Endothelial cell of umbilical vein (primary cell): ENCODE data around the gene SLCO3A1. TPM values are rescaled to one million over a fixed set of nuclear protein-coding genes. Genes with fewer than 3 reads are reported as not detected.

Experiments used
- BruUV-seq: library from RNA; stranded (reverse); fragments of 400-500 nt; replicated peaks from 2 replicates; lab custom pipeline; 2021; lab: Mats Ljungman, UMichigan
- CTCF ChIA-PET: fragments of 300-600, 350-600 bp; sonication (Branson Sonifier 250); formaldehyde crosslinking; loops from one replicate; lab custom pipeline; 2021; ENCODE audit warnings: antibody characterized with exemption, inconsistent platforms; lab: Charles Lee
- POLR2A ChIA-PET: fragments of 300-600, 350-600 bp; sonication (Branson Sonifier 250); formaldehyde crosslinking; loops from one replicate; lab custom pipeline; 2021; ENCODE audit warnings: antibody characterized with exemption, inconsistent platforms; lab: Charles Lee
- DNase-seq: peaks from one replicate; pipeline ENCODE4 v3.0.0-alpha.2; 2011; ENCODE audit warnings: low read depth, low spot score
- FAIRE-seq: peaks from 2 replicates; lab custom pipeline; 2011; peaks lifted over from hg19 to GRCh38; lab: Jason Lieb, UNC
- H2AFZ ChIP-seq: 2 replicates; pipeline ENCODE4 v1.6.0; 2012; ENCODE audit warnings: low read depth, low read length, control low read depth, inconsistent platforms
- H3K27ac ChIP-seq: 2 replicates; pipeline ENCODE4 v1.5.1; 2011; ENCODE audit warnings: low read depth, mild to moderate bottlenecking, control low read depth, low read length, moderate library complexity; ENCODE audit not compliant: insufficient read depth
- H3K27me3 ChIP-seq, 2 experiments: 2 replicates each; pipeline versions ENCODE4 v1.6.0 to v1.6.1; 2011; ENCODE audit warnings: low read length in 2 of 2, mixed read lengths in 1 of 2; ENCODE audit not compliant: control insufficient read depth in 2 of 2, insufficient read depth in 2 of 2
- H3K36me3 ChIP-seq, 2 experiments: 2 replicates in 1 of 2; 3 replicates in 1 of 2; pipeline ENCODE4 v1.5.1; 2011; ENCODE audit warnings: low read length in 2 of 2, mild to moderate bottlenecking in 1 of 2, moderate library complexity in 1 of 2; ENCODE audit not compliant: control insufficient read depth in 2 of 2, insufficient read depth in 2 of 2; ENCODE audit errors: extremely low read depth in 1 of 2
- H3K4me1 ChIP-seq: 3 replicates; pipeline ENCODE4 v1.5.1; 2011; ENCODE audit warnings: mild to moderate bottlenecking, low read length; ENCODE audit not compliant: control insufficient read depth, insufficient read depth; ENCODE audit errors: extremely low read depth
- H3K4me2 ChIP-seq: 2 replicates; pipeline ENCODE4 v1.6.1; 2011; ENCODE audit warnings: low read length, control low read depth, mixed read lengths; ENCODE audit not compliant: insufficient read depth
- H3K4me3 ChIP-seq, 3 experiments: fragments of 200-600 bp in 1 of 3; sonication (generic), shearing (Covaris generic) in 1 of 3; replicated peaks in 1 of 3; 2 replicates each; pipeline ENCODE4 v1.5.1; 2011 to 2016; ENCODE audit warnings: control low read depth in 3 of 3, low read length in 3 of 3, mild to moderate bottlenecking in 2 of 3, inconsistent platforms in 1 of 3, low read depth in 1 of 3, moderate library complexity in 1 of 3; ENCODE audit not compliant: insufficient read depth in 1 of 3
- H3K79me2 ChIP-seq: 2 replicates; pipeline ENCODE4 v1.6.0; 2012; ENCODE audit warnings: low read length, inconsistent platforms; ENCODE audit not compliant: control insufficient read depth, insufficient read depth
- H3K9ac ChIP-seq: replicated peaks from 2 replicates; pipeline ENCODE3; 2011; ENCODE audit warnings: low read length, control low read depth; ENCODE audit not compliant: insufficient read depth; ENCODE audit errors: extremely low read depth
- H3K9me1 ChIP-seq: replicated peaks from 3 replicates; pipeline ENCODE4 v1.6.0; 2011; ENCODE audit warnings: mild to moderate bottlenecking, low read length; ENCODE audit not compliant: control insufficient read depth, insufficient read depth; ENCODE audit errors: extremely low read depth
- H3K9me3 ChIP-seq: replicated peaks from 2 replicates; pipeline ENCODE4 v1.5.1; 2012; ENCODE audit warnings: low read length, inconsistent platforms; ENCODE audit not compliant: control insufficient read depth, insufficient read depth
- H4K20me1 ChIP-seq: replicated peaks from 2 replicates; pipeline ENCODE3; 2011; ENCODE audit warnings: mild to moderate bottlenecking, low read length; ENCODE audit not compliant: control insufficient read depth, insufficient read depth; ENCODE audit errors: extremely low read depth
- EZH2 ChIP-seq: IDR thresholded peaks from 2 replicates; pipeline ENCODE4 v1.6.1; 2012; ENCODE audit warnings: borderline replicate concordance, low read depth, mild to moderate bottlenecking, moderate library complexity, low read length, inconsistent platforms; ENCODE audit not compliant: severe bottlenecking
- FOS ChIP-seq: IDR thresholded peaks from 2 replicates; pipeline ENCODE4 v1.6.1; 2011; ENCODE audit warnings: mild to moderate bottlenecking, low read length, moderate library complexity, borderline replicate concordance; ENCODE audit not compliant: insufficient read depth
- GATA2 ChIP-seq: IDR thresholded peaks from 2 replicates; pipeline ENCODE4 v1.7.0; 2011; ENCODE audit warnings: low read depth, mild to moderate bottlenecking, moderate library complexity, mixed read lengths, low read length; ENCODE audit not compliant: insufficient read length, insufficient read depth
- JUN ChIP-seq: IDR thresholded peaks from 2 replicates; pipeline ENCODE4 v1.6.1; 2011; ENCODE audit warnings: borderline replicate concordance, low read depth; ENCODE audit not compliant: insufficient read length, insufficient read depth
- MYC ChIP-seq: IDR thresholded peaks from one replicate; pipeline ENCODE4 v1.6.1; 2011; ENCODE audit warnings: mild to moderate bottlenecking, low read depth, low read length
- POLR2A ChIP-seq: IDR thresholded peaks from 2 replicates; pipeline ENCODE4 v1.6.1; 2012; ENCODE audit warnings: low read depth, mild to moderate bottlenecking, control low read depth, low read length
- POLR2AphosphoS5 ChIP-seq: IDR thresholded peaks from 2 replicates; pipeline ENCODE4 v1.6.1; 2012; ENCODE audit warnings: low read depth, mild to moderate bottlenecking, control low read depth, low read length, moderate library complexity; ENCODE audit not compliant: insufficient read depth
- dilution Hi-C: fragments of 300-500 bp; cut with MboI; formaldehyde crosslinking; loops from one replicate; pipeline ENCODE4 v1.15.0; 2019; ENCODE audit warnings: low sequenced_read_pairs; ENCODE audit not compliant: extremely low pct_ligation_motif_present
- intact Hi-C: fragments of 100-400 bp; cut with micrococcal nuclease; formaldehyde crosslinking; loops from one replicate; pipeline ENCODE4 v1.10.0; 2022
- polyA plus RNA-seq, 4 experiments: library from polyadenylated mRNA; depleted of rRNA in 3 of 4; stranded (reverse) in 3 of 4; unstranded in 1 of 4; fragments of >200 nt; gene quantifications; 2 replicates each; pipeline versions ENCODE4 v1.2.1 to v1.2.3, GENCODE V29; 2011 to 2012; ENCODE audit warnings: missing spikeins in 1 of 4
- total RNA-seq: library from RNA; stranded (reverse); gene quantifications from 2 replicates; pipeline ENCODE4 v1.2.3, GENCODE V29; 2021
- TF ChIP-seq, protein P1 (sequence below): IDR thresholded peaks from 2 replicates; pipeline ENCODE4 v1.6.1; 2011; ENCODE audit not compliant: insufficient read depth, insufficient read length
- TF ChIP-seq, protein P2 (sequence below), 2 donors: IDR thresholded peaks; 1 replicate in 1 of 2; 2 replicates in 1 of 2; pipeline ENCODE4 v1.5.1; 2011; ENCODE audit warnings: low read length in 2 of 2, mild to moderate bottlenecking in 2 of 2, moderate library complexity in 2 of 2, control low read depth in 1 of 2, inconsistent platforms in 1 of 2, low read depth in 1 of 2; ENCODE audit not compliant: insufficient read depth in 1 of 2; ENCODE audit errors: extremely low read depth in 1 of 2

SLCO3A1 gene
- total and polyA plus RNA-seq, 2 donors (not counting 3 experiments of a cell fraction or from before 2014, with no cell fraction given), result 0.88 to 0.92 TPM

DNA sequence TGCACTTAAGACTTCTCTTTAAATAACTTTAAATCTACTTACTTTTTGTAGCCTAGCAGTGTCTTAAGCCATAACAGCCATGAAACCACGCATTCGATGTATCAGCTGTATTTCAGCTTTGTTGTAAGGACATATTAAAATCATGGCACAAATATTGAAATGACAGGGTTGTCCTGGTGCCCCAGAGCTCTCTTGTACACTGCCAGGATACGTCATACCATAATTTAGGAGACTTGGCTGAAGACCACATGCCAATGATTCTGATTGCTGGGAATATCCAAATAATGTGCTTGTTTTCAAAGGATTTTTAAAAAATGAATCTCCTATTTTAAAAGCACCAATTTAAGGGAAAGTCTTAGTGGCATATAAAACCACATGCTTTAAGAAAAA, 265.4 kb downstream of the SLCO3A1 start:
- no peaks in the 10 kb centered on the region for H3K79me2 ChIP-seq
- no peaks in the 10 kb centered on the region for H3K4me1 ChIP-seq
- DNase-seq, result no peak
- no peak for FAIRE-seq
- CTCF ChIA-PET, result no interaction called here
- H3K4me3 ChIP-seq, result no peak overlapping the region
- POLR2A ChIA-PET, result no interaction called here
- no peak for TF ChIP-seq FOS
- TF ChIP-seq, protein P1, sequence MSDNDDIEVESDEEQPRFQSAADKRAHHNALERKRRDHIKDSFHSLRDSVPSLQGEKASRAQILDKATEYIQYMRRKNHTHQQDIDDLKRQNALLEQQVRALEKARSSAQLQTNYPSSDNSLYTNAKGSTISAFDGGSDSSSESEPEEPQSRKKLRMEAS, result no peak
- TF ChIP-seq MYC, result no peak
- TF ChIP-seq, protein P2, sequence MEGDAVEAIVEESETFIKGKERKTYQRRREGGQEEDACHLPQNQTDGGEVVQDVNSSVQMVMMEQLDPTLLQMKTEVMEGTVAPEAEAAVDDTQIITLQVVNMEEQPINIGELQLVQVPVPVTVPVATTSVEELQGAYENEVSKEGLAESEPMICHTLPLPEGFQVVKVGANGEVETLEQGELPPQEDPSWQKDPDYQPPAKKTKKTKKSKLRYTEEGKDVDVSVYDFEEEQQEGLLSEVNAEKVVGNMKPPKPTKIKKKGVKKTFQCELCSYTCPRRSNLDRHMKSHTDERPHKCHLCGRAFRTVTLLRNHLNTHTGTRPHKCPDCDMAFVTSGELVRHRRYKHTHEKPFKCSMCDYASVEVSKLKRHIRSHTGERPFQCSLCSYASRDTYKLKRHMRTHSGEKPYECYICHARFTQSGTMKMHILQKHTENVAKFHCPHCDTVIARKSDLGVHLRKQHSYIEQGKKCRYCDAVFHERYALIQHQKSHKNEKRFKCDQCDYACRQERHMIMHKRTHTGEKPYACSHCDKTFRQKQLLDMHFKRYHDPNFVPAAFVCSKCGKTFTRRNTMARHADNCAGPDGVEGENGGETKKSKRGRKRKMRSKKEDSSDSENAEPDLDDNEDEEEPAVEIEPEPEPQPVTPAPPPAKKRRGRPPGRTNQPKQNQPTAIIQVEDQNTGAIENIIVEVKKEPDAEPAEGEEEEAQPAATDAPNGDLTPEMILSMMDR (IDR thresholded peaks at IDR 0.05; ENCODE audit: extremely low read depth in 1 of 2, insufficient read depth in 1 of 2, low read depth in 1 of 2, low read length in 2 of 2), result no peak
- no peak for TF ChIP-seq JUN
- TF ChIP-seq EZH2, result no peak
- TF ChIP-seq POLR2AphosphoS5, result no peak
- no peak for TF ChIP-seq POLR2A
- no peak for TF ChIP-seq GATA2
- H3K4me2 ChIP-seq, result no peak overlapping the region
- no peak overlapping the region for H3K9ac ChIP-seq
- H3K36me3 ChIP-seq, result no peaks in the 10 kb centered on the region
- H2AFZ ChIP-seq, result no peak overlapping the region
- H3K27ac ChIP-seq, result no peak overlapping the region
- H3K9me1 ChIP-seq, result no peaks in the 10 kb centered on the region
- intact Hi-C loops, result no loop called here
- dilution Hi-C loops, result no loop called here
- BruUV-seq, result no TSS peak
- no peaks in the 10 kb centered on the region for H3K9me3 ChIP-seq
- H3K27me3 ChIP-seq, result no peaks in the 10 kb centered on the region
- H4K20me1 ChIP-seq, result no peaks in the 10 kb centered on the region
